Vagina (tissue), 2 donors: ENCODE data around the gene SETD2. TPM values are rescaled to one million over a fixed set of nuclear protein-coding genes. Genes with fewer than 3 reads are reported as not detected.

Experiments used
- DNase-seq, 2 donors: peaks; one replicate each; pipeline ENCODE4 v3.0.0-alpha.2; 2017; ENCODE audit errors: extremely low spot score in 2 of 2
- H3K27ac ChIP-seq: fragments of 200-600 bp; sonication (generic); one replicate; pipeline ENCODE4 v1.5.1; 2019
- H3K27me3 ChIP-seq: fragments of 200-600 bp; sonication (generic); one replicate; pipeline ENCODE4 v1.5.1; 2019
- H3K36me3 ChIP-seq, 2 donors: fragments of 200-600 bp; sonication (generic); one replicate each; pipeline ENCODE4 v1.5.1; 2017 to 2019
- H3K4me1 ChIP-seq: fragments of 200-600 bp; sonication (generic); one replicate; pipeline ENCODE4 v1.5.1; 2019
- H3K4me3 ChIP-seq, 2 donors: fragments of 200-600 bp; sonication (generic); 1 replicate in 1 of 2; 2 replicates in 1 of 2; pipeline ENCODE4 v1.5.1; 2016 to 2019
- H3K9me3 ChIP-seq: fragments of 200-600 bp; sonication (generic); one replicate; pipeline ENCODE4 v1.5.1; 2019
- CTCF ChIP-seq, 3 experiments: fragments of 450-650 bp in 2 of 3; fragments of 200-600 bp in 1 of 3; sonication (generic) in 1 of 3; IDR thresholded peaks; one replicate each; pipeline ENCODE4 v1.5.1; 2017 to 2019; ENCODE audit warnings: antibody characterized with exemption in 3 of 3, mild to moderate bottlenecking in 2 of 3, moderate library complexity in 2 of 3
- POLR2A ChIP-seq, 2 donors: fragments of 450-650 bp; IDR thresholded peaks; one replicate each; pipeline ENCODE4 v1.6.1; 2017; ENCODE audit warnings: antibody characterized with exemption in 2 of 2, mild to moderate bottlenecking in 2 of 2, moderate library complexity in 2 of 2
- POLR2AphosphoS5 ChIP-seq, 2 donors: sonication (generic); formaldehyde crosslinking; IDR thresholded peaks; one replicate each; pipeline ENCODE4 v1.9.0; 2017; ENCODE audit warnings: antibody characterized with exemption in 2 of 2, mild to moderate bottlenecking in 2 of 2, low read depth in 1 of 2; ENCODE audit not compliant: insufficient read depth in 1 of 2
- intact Hi-C: fragments of 100-400 bp; cut with DNase I; formaldehyde crosslinking; loops from one replicate; pipeline ENCODE4 v1.15.1; 2023
- total RNA-seq: library from RNA; depleted of rRNA; stranded (reverse); fragments of >200 nt; gene quantifications from one replicate; pipeline ENCODE4 v1.2.3, GENCODE V29; 2016

The SETD2 gene
- total RNA-seq, 1 donor from 2014 or later, result 55.5 TPM

DNA sequence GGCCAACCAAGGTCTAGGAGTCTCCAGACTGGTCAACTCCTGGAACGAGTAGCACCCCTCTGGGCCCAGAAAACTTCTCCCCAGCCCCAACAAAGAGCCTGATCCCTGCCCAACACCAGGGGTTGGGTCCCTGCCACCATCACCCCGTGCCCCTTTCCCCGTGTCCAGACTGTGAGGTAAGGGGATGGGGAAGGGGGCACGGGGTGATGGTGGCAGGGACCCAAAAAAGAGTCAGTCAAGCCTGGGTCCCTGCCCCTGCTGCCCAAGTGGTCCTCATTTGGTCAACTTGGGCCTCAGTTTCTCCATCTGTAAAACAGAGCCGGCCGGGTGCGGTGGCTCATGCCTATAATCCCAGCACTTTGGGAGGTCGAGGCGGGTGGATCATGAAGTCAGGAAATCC is 185.5 kb downstream of the SETD2 start:
- DNase-seq, result no peak
- no peaks in the 10 kb centered on the region for H3K27me3 ChIP-seq
- H3K27ac ChIP-seq, result peak overlapping the region; percentile 89

DNA sequence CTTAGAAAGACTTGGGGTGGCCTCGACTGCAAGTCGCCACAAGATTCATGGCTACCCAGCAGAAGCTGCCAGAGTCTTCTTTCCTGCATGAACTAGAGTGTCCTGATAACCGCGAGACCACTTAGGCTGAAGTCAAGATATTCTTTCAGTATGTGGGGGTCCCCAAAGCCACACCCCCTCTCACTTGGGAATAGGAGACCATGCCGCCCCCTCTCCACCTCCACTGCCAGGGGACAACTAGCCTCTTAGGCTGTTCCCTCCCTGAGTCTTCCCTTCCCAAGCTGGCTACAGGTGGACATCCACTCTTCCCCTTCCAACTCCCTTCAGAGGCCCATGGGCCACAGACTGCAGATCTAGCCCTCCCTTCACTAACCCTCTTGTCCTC is 186.1 kb downstream of the SETD2 start:
- no peak overlapping the region for H3K4me3 ChIP-seq
- H3K27ac ChIP-seq, result peak overlapping the region; percentile 89
- intact Hi-C loops, result no loop called here

More for the DNA sequence above, 185.5 kb downstream of the SETD2 start:
- no peaks in the 10 kb centered on the region for H3K36me3 ChIP-seq
- H3K9me3 ChIP-seq, result no peaks in the 10 kb centered on the region
- intact Hi-C loops, result no loop called here
- no peak for TF ChIP-seq CTCF (IDR thresholded peaks at IDR 0.05)
- TF ChIP-seq POLR2A (IDR thresholded peaks at IDR 0.05), result no peak
- no peak for TF ChIP-seq POLR2AphosphoS5 (IDR thresholded peaks at IDR 0.05; ENCODE audit: insufficient read depth in 1 of 2, low read depth in 1 of 2)
- peak overlapping the region; percentile 58 to 87 for H3K4me3 ChIP-seq
- peaks cover 68% of the 10 kb centered on the region for H3K4me1 ChIP-seq

GRCh38 chr3:46976326-46977190 is 187.4 kb downstream of the SETD2 start, which contains the start of gene CCDC12:
Gene CCDC12 (minus strand): TSS chr3:46976745. CDS start chr3:46976732, 13 bp downstream.
- intact Hi-C loops, result no loop called here
- Histone ChIP-seq H3K27ac (peak within 1 kb of the TSS; percentile 89), H3K9me3 (no peaks in the 10 kb centered on the region), H3K4me1 (peaks cover 76% of the 10 kb centered on the region), H3K27me3 (no peaks in the 10 kb centered on the region), H3K36me3 (no peaks in the 10 kb centered on the region), H3K4me3 (peak within 1 kb of the TSS; percentile 69 to 82)
- TF ChIP-seq CTCF (IDR thresholded peaks at IDR 0.05) (no peak), POLR2AphosphoS5 (IDR thresholded peaks at IDR 0.05; ENCODE audit: insufficient read depth in 1 of 2, low read depth in 1 of 2) (peak in 1 of 2 donors; percentile 96), POLR2A (IDR thresholded peaks at IDR 0.05) (peak in 1 of 2 donors; percentile 76)
- peak in 1 of 2 donors; percentile 99 for DNase-seq

More for the DNA sequence above, 186.1 kb downstream of the SETD2 start:
- no peaks in the 10 kb centered on the region for H3K9me3 ChIP-seq
- no peaks in the 10 kb centered on the region for H3K36me3 ChIP-seq
- DNase-seq, result no peak
- no peak for TF ChIP-seq POLR2A (IDR thresholded peaks at IDR 0.05)
- no peaks in the 10 kb centered on the region for H3K27me3 ChIP-seq
- peaks cover 69% of the 10 kb centered on the region for H3K4me1 ChIP-seq

DNA sequence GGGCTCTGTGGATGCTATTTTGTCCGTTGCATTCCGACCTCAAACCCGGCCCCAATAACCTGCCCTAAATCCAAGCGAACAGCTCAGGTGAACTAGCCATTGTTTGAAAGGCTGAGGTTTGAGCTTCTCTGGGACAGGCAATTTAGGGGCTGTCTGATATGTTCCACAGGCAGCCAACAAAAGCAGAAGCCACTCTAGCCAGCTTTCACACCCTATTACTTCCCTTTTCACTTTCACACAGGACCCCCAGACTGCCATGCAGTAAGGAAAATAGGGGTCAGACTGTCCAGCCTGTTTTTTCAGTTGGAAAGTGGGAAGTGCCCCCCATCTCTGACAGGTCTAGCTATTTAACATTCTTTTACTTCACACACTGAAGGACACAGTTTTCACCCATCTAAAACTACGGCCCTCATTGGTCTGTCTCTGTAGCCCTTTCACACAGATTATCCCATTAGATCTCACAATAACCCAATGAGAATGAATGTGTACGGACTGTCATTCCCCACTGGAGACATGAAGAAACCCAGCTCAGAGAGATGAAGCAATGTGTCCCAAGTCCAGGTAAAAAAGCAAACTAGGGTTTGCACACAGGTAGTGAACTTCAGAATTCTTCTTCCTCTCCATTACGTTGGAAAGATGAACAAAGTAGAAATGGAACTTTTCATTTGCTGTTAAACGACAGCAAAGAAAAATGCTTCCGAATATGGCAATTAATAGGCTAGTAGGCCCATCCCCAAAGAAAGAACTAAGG is 189.3 kb downstream of the SETD2 start:
- H3K36me3 ChIP-seq, result no peaks in the 10 kb centered on the region
- intact Hi-C loops, result no loop called here
- H3K4me1 ChIP-seq, result peaks cover 77% of the 10 kb centered on the region
- TF ChIP-seq POLR2A (IDR thresholded peaks at IDR 0.05) (no peak), CTCF (IDR thresholded peaks at IDR 0.05) (no peak), POLR2AphosphoS5 (IDR thresholded peaks at IDR 0.05; ENCODE audit: insufficient read depth in 1 of 2, low read depth in 1 of 2) (no peak)
- no peaks in the 10 kb centered on the region for H3K27me3 ChIP-seq
- no peaks in the 10 kb centered on the region for H3K9me3 ChIP-seq
- H3K27ac ChIP-seq, result no peak overlapping the region
- DNase-seq, result no peak
- no peak overlapping the region for H3K4me3 ChIP-seq

GRCh38 chr3:46972396-46972795 is 191.5 kb downstream of the SETD2 start:
- no peaks in the 10 kb centered on the region for H3K9me3 ChIP-seq
- intact Hi-C loops, result no loop called here
- H3K4me1 ChIP-seq, result peaks cover 83% of the 10 kb centered on the region
- no peaks in the 10 kb centered on the region for H3K36me3 ChIP-seq
- H3K27ac ChIP-seq, result no peak overlapping the region
- no peak for DNase-seq
- H3K27me3 ChIP-seq, result no peaks in the 10 kb centered on the region
- no peak for TF ChIP-seq POLR2AphosphoS5 (IDR thresholded peaks at IDR 0.05; ENCODE audit: insufficient read depth in 1 of 2, low read depth in 1 of 2)
- H3K4me3 ChIP-seq, result no peak overlapping the region
